ENCODE results near the gene MESP1. TPM values are rescaled to one million over a fixed set of nuclear protein-coding genes. Genes with fewer than 3 reads are reported as not detected.

The MESP1 gene
- total RNA-seq, 2 experiments from 2014 or later = 2.9 to 4.6 TPM

DNA sequence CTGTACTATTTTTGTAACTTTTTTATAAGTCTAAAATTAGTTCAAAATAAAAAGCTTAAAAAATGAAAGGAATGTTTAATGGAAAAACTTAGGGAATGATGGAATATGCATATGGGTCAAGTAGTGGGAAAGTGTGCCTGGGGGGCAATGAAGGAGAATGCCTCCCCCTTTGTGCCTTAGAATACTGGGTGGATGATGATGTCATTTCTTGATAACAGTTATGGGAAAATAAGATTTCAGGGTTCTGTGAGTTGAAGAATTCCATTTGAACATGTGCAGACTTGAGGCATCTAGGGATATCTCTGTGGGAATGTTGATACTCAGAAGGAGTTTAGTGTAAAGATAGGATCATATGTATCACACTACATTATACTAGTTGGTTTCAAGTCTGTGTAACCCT lies 46.6 kb downstream of the MESP1 start:
- Mint-ChIP-seq H3K4me1 (no peaks in the 10 kb centered on the region), H3K36me3 (ENCODE audit: low read depth) (no peaks in the 10 kb centered on the region), H3K27ac (no peak overlapping the region), H3K27me3 (peaks cover 22% of the 10 kb centered on the region), H3K9me3 (ENCODE audit: low read depth) (no peaks in the 10 kb centered on the region), H3K4me3 (no peak overlapping the region)
- no peak for DNase-seq
- ChIA-PET CTCF (interaction anchor here (0.6 to 1.1 kb wide), 2 partner anchors 9 to 1036 kb away, joined by 3 to 4 read pairs; no protein-coding TSS in a partner anchor), POLR2A (interaction anchor here (0.7 kb wide), 1 partner anchor 208 kb away, joined by 3 read pairs; no protein-coding TSS in a partner anchor)
- intact Hi-C loops (cut with DNase I, micrococcal nuclease) = no loop called here
- no peak for ATAC-seq

Other genes starting within 250 kb of the MESP1 start
- 10 to 100 TPM; 25.7 to 28.9 TPM for gene TICRR, start 175.8 kb downstream of the MESP1 start, total RNA-seq
- gene KIF7, start 95.8 kb downstream of the MESP1 start, total RNA-seq = 1 to 10 TPM; 2.1 to 2.3 TPM
- under 1 TPM; 0.39 to 0.41 TPM for gene PLIN1, start 71.9 kb downstream of the MESP1 start, total RNA-seq
- gene PEX11A, start 60.5 kb downstream of the MESP1 start, total RNA-seq = 1 to 10 TPM; 4.7 to 5.3 TPM
- gene WDR93, start 60.4 kb downstream of the MESP1 start, total RNA-seq = not detected
- under 1 TPM; 0.14 to 0.30 TPM for gene MESP2, start 25.1 kb upstream of the MESP1 start, total RNA-seq
- gene ANPEP, start 63.6 kb upstream of the MESP1 start, total RNA-seq = under 1 TPM; 0.09 to 0.12 TPM
- 10 to 100 TPM; 12.4 to 15.3 TPM for gene AP3S2, start 142.7 kb upstream of the MESP1 start, total RNA-seq
- gene ARPIN, start 161.7 kb upstream of the MESP1 start, total RNA-seq = not detected